Measurements from ENCODE around the gene SLC39A9.

DNA sequence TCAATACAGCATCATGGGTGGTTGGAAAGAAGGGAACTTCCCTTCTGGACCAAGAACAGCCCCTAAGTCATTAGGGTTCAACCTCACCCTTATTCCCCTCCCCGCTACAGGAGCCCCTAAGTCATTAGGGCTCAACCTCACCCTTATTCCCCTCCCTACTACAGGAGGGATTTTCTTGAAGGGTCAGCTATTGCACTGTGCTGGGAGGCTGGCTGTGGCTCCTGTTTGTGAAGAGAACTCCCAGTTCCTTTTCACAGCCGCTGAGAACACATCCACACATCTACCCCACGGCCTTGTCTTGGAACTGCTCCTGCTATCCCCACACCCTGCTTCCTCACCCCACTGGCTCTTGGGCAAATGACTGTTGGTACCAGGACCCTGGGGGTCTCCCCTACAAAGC is 45.3 kb upstream of the SLC39A9 start:
- TF ChIP-seq CTCF (IDR thresholded peaks at IDR 0.05; ENCODE audit: poor library complexity, severe bottlenecking) = no peak
- TF ChIP-seq EP300 (conservative IDR thresholded peaks at IDR 0.05; ENCODE audit: poor library complexity, severe bottlenecking) = no peak
- no peak for TF ChIP-seq EZH2 (IDR thresholded peaks at IDR 0.05; ENCODE audit: borderline replicate concordance, insufficient read depth, low read length, poor library complexity, severe bottlenecking)
- TF ChIP-seq POLR2AphosphoS5 (IDR thresholded peaks at IDR 0.05) = no peak
- TF ChIP-seq REST (IDR thresholded peaks at IDR 0.05; ENCODE audit: borderline replicate concordance) = no peak
